Ectodermal cell (in vitro differentiated cells): ENCODE measurements around the gene CEP131.
"Not testable (repeated sequence)": the region's sequence is repeated elsewhere in the genome, so short reads cannot be mapped to it uniquely, and the experiment has no call there.

Experiments used
- H3K27ac ChIP-seq: 2 replicates; pipeline ENCODE4 v1.7.0; 2013; ENCODE audit warnings: mild to moderate bottlenecking, low read depth, low read length; ENCODE audit not compliant: insufficient read depth, poor library complexity, severe bottlenecking
- H3K27me3 ChIP-seq: 2 replicates; pipeline ENCODE4 v1.7.0; 2013; ENCODE audit warnings: mild to moderate bottlenecking, low read length; ENCODE audit not compliant: insufficient read depth, control insufficient read depth, poor library complexity, severe bottlenecking
- H3K36me3 ChIP-seq: one replicate; pipeline ENCODE4 v1.7.0; 2013; ENCODE audit warnings: low read length; ENCODE audit not compliant: control insufficient read depth, insufficient read depth
- H3K4me1 ChIP-seq: one replicate; pipeline ENCODE4 v1.7.0; 2013; ENCODE audit warnings: low read length; ENCODE audit not compliant: control insufficient read depth, insufficient read depth
- H3K4me3 ChIP-seq: 2 replicates; pipeline ENCODE4 v1.7.0; 2013; ENCODE audit warnings: low read depth, low read length, control low read depth; ENCODE audit not compliant: insufficient read depth
- H3K9me3 ChIP-seq: 2 replicates; pipeline ENCODE4 v1.7.0; 2013; ENCODE audit warnings: mild to moderate bottlenecking, low read length, moderate library complexity; ENCODE audit not compliant: control insufficient read depth
- WGBS, 2 experiments: methylation state at CpG; one replicate each; pipeline ENCODE4 v1.1.7; 2013; ENCODE audit warnings: missing lambda C conversion rate in 2 of 2; 5-methylcytosine and 5-hydroxymethylcytosine counted together

Gene CEP131

GRCh38 chr17:81151278-81151677 is 71.5 kb downstream of the CEP131 start:
- H3K4me3 ChIP-seq, result no peak overlapping the region
- no peaks in the 10 kb centered on the region for H3K27me3 ChIP-seq
- WGBS, 2 experiments, result 91 to 94% methylated on average over 12 of the region's 13 CpGs
- no peak overlapping the region for H3K27ac ChIP-seq
- H3K9me3 ChIP-seq, result no peaks in the 10 kb centered on the region
- no peaks in the 10 kb centered on the region for H3K4me1 ChIP-seq
- no peaks in the 10 kb centered on the region for H3K36me3 ChIP-seq

GRCh38 chr17:81150377-81151077 is 72.2 kb downstream of the CEP131 start:
- H3K27ac ChIP-seq, result no peak overlapping the region
- no peaks in the 10 kb centered on the region for H3K4me1 ChIP-seq
- 92 to 93% methylated on average over 14 of the region's 14 CpGs for WGBS, 2 experiments
- H3K4me3 ChIP-seq, result no peak overlapping the region
- H3K9me3 ChIP-seq, result no peaks in the 10 kb centered on the region
- no peaks in the 10 kb centered on the region for H3K27me3 ChIP-seq
- H3K36me3 ChIP-seq, result no peaks in the 10 kb centered on the region

- 89 to 90% methylated on average over 14 of the region's 14 CpGs for WGBS, 2 experiments
- no peak overlapping the region for H3K4me3 ChIP-seq
- H3K36me3 ChIP-seq, result no peaks in the 10 kb centered on the region
- no peak overlapping the region for H3K27ac ChIP-seq
- H3K27me3 ChIP-seq, result no peaks in the 10 kb centered on the region
- H3K9me3 ChIP-seq, result no peaks in the 10 kb centered on the region
- no peaks in the 10 kb centered on the region for H3K4me1 ChIP-seq
These were observed 73.7 kb downstream of the CEP131 start for GRCh38 chr17:81148986-81149533.

GRCh38 chr17:81148571-81148970 is 74.2 kb downstream of the CEP131 start:
- 95 to 96% methylated on average over 15 of the region's 15 CpGs for WGBS, 2 experiments
- Histone ChIP-seq H3K4me3 (no peak overlapping the region), H3K9me3 (no peaks in the 10 kb centered on the region), H3K27ac (no peak overlapping the region), H3K27me3 (no peaks in the 10 kb centered on the region), H3K4me1 (no peaks in the 10 kb centered on the region), H3K36me3 (no peaks in the 10 kb centered on the region)

GRCh38 chr17:81147701-81148100 is 75.1 kb downstream of the CEP131 start:
- Histone ChIP-seq H3K27me3 (no peaks in the 10 kb centered on the region), H3K9me3 (no peaks in the 10 kb centered on the region), H3K27ac (no peak overlapping the region), H3K4me3 (no peak overlapping the region), H3K36me3 (no peaks in the 10 kb centered on the region), H3K4me1 (no peaks in the 10 kb centered on the region)
- 95% methylated on average over 10 of the region's 10 CpGs for WGBS, 2 experiments

GRCh38 chr17:81146208-81146607 is 76.6 kb downstream of the CEP131 start:
- 78 to 85% methylated on average over 9 to 10 of the region's 10 CpGs for WGBS, 2 experiments
- not testable (repeated sequence) for H3K4me1 ChIP-seq, H3K27me3 ChIP-seq, H3K27ac ChIP-seq, H3K4me3 ChIP-seq, H3K9me3 ChIP-seq, H3K36me3 ChIP-seq

- 77 to 83% methylated on average over 14 of the region's 14 CpGs for WGBS, 2 experiments
- Histone ChIP-seq H3K4me3 (no peak overlapping the region), H3K4me1 (peaks cover 10% of the 10 kb centered on the region), H3K27ac (no peak overlapping the region), H3K9me3 (no peaks in the 10 kb centered on the region), H3K27me3 (no peaks in the 10 kb centered on the region), H3K36me3 (no peaks in the 10 kb centered on the region)
These were observed 78.4 kb downstream of the CEP131 start for GRCh38 chr17:81144423-81144781.

GRCh38 chr17:81143717-81144422 is 78.9 kb downstream of the CEP131 start:
- Histone ChIP-seq H3K4me1 (peaks cover 12% of the 10 kb centered on the region), H3K9me3 (no peaks in the 10 kb centered on the region), H3K27ac (no peak overlapping the region), H3K36me3 (no peaks in the 10 kb centered on the region), H3K27me3 (no peaks in the 10 kb centered on the region), H3K4me3 (no peak overlapping the region)
- 94% methylated on average over 17 of the region's 17 CpGs for WGBS, 2 experiments

GRCh38 chr17:81143200-81143527 is 79.6 kb downstream of the CEP131 start:
- Histone ChIP-seq H3K27me3 (no peaks in the 10 kb centered on the region), H3K36me3 (no peaks in the 10 kb centered on the region), H3K4me3 (no peak overlapping the region), H3K9me3 (no peaks in the 10 kb centered on the region), H3K27ac (no peak overlapping the region), H3K4me1 (peaks cover 12% of the 10 kb centered on the region)
- 77 to 88% methylated on average over 9 to 10 of the region's 11 CpGs for WGBS, 2 experiments

GRCh38 chr17:81142301-81143199 is 80.2 kb downstream of the CEP131 start:
- Histone ChIP-seq H3K36me3 (no peaks in the 10 kb centered on the region), H3K4me3 (no peak overlapping the region), H3K9me3 (no peaks in the 10 kb centered on the region), H3K27ac (no peak overlapping the region), H3K27me3 (no peaks in the 10 kb centered on the region), H3K4me1 (peaks cover 12% of the 10 kb centered on the region)
- 68 to 70% methylated on average over 25 of the region's 25 CpGs for WGBS, 2 experiments
